GM21529 (cell line): Measurements from ENCODE around the gene RUNX3.

Experiments used
- ATAC-seq: cut with Tn5 transposase; IDR thresholded peaks from one replicate; pipeline ENCODE4 v1.9.1; 2021; ENCODE audit not compliant: unreplicated experiment

The RUNX3 gene

DNA sequence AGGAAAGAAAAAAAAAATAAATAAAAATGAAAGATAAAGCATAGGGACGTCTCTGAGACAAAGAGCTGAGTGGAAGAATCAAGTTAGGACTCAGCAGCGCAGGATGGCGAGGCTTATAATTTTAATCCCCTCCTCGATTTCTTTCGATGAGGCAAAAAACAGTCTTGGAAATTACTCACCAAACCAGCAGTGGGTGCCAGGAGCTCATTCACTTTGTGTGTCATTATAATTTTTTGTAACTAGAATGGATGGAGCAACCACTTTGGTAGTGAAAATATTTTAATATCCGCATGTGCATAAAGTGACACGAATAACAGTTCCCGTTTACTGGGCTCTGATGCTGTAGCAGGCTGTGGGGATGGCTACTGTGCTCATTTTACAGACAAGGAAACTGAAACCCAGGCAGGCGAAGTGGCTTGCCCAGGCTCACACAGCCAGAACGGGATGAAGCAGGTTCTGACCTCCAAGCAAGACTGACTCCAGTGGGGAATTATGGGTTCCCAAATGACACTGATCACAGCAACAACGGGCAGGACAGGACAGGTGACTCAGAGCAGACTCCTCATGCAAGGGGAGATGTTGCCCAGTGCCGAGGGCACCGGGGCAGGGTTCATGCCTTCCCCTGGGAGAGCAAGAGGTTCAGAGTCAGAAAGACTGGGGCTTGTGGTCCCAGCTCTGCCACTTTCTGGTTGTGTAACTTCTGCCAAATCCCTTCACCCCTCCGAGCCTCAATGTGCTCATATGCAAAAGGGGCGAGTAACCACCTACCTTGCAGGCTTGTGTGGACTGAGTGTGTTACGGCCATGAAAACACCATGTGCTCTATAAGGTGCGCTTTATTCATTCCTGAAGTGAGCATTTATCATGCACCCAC lies 63.6 kb downstream of the RUNX3 start:
- ATAC-seq: no peak

DNA sequence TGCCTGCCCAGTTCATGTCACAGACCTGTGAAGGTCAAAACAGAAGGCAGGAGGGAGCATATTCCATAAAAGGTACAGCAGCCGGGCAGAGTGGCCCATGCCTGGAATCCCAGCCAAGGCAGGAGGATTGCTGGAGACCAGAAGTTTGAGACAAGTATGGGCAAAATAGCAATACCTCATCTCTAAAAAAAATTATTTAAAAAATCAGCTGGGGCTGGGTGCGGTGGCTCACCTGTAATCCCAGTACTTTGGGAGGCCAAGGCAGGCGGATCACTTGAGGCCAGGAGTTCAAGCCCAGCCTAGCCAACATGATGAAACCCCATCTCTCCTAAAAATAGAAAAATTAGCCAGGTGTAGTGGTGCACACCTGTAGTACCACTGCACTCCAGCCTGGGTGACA lies 64.5 kb downstream of the RUNX3 start:
- no peak for ATAC-seq

DNA sequence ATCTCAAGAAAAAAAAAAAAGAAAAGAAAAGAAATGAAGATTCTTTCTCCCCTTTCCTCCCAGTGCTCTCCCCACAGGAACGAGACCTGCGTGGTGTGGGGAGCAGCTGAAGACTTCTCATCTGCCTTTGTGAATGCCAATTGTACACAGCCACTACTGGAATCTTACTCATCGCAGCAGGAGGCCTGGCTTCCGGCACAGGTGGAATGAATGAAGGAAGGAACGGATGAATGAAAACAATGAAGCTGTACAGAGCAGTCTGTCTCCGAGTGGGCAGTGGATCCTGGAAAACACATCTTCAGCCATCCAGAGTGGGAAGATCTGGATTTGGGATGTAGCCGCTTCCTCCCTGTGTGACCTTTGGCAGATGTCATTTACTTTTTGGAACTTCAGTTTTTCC lies 64.9 kb downstream of the RUNX3 start:
- ATAC-seq: no peak

DNA sequence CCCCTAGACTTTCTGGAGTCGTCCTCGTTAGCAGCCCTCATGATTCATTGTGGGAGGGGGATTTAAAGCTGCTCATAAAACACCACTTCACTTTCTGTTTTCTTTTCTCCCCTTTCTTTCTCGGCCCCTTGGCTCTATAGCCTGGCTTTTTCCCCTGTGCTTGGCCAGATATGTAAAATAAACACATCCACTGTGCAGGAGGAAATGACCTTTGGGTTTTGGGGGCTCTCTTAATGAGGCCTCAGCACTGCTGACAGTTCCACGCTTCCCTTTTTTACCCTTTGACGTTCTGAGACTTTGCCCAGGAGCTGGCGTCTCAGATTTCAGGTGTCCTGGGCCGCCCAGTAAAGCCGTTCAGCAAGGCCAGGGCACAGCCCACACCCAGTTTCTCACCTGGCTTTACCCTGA lies 65.7 kb downstream of the RUNX3 start:
- ATAC-seq: no peak

DNA sequence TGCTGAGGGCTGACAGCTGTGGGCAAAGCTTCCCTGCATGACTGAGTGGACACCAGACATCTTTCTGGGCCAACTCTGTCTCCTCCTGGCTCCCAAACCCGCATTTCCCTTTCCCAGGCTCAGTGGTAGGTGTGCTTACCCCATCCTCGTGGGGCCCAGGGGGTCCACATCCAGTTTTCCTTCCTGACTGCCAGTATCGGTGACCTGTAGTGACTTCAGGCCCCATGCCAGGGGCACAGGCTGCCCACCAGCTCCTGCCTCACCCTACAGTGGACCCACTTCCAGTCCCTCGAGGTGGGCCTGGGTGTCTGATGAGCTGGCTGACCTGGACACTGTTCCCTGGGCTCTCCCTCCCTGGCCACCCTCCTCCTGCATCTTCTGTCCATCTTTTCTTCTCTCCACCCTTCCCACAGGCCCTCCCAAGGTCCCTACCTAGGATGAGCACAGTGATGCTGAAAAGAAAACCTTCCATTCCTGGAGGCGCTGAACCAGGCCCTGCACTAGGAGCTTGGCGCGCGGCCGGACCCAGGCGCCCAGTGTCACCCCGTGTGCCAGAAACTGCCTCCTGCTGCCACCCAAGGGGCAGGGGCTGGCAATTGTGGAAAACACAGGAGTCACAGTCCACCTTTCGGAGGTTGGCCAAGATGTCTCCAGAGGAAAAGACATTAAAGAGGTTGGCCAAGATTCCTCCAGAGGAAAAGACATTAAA lies 67.1 kb downstream of the RUNX3 start:
- ATAC-seq: no peak

DNA sequence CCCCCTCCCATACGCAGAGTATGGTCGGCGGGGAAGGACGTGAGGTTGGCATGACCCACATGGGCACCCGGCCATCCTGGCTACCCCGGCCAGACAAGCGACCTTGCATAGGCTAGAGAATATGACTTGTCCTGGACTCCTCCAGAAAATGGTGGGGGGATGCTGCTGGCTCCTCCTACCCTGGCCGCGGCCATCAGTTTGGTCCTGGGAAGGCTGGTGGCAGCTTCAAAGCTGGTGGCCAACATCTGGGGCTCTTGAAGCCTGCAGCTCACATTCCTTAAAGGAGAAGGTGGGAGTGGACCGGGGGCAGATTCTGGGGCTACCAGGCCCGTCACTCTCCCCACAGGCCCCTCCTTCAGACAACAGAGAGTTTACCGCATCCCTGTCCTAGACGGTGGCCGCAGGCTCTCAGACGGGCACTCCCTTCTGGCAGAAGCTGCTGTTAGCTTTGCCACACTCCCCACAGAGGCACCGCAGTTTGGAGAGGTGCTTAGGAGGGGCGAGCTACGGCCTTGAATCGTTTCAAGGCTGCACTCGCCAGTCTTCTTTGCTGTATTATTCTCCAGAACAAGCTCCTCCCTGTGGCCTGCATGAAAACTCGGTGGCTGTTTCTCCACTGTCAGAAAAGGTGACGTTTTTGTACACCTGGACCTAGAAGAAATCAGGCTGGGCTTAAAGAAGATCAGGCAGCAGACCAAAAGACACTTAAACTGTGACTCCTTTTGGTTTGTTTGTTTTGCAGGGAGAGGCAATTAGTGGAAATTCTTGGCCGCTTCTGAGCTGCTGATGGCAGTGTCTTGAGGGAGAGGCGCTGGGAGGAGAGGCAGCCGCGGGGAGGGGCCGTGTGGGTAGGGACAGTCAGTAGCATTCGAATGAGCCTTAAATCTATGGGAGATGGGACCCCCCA lies 68.0 kb downstream of the RUNX3 start:
- ATAC-seq: no peak

DNA sequence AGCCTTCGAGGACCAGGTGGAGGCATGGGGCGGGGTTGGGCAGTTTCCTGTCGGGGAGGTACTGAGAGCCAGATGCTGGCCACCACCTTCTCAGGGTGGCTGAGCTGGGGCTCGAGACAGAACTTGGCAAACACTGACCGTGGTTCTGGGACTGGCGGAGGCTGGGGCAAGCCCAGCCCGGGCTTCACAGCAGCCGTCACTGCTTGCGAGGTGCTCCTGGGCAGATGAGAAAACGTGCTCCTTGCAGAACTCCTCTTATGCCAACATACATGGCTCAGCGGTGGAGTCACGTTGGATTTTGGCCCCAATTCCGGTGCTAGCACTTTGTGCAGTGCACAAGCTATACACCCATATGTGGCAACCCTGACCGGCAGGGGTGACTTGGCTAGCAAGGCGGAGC lies 69.2 kb downstream of the RUNX3 start:
- no peak for ATAC-seq

DNA sequence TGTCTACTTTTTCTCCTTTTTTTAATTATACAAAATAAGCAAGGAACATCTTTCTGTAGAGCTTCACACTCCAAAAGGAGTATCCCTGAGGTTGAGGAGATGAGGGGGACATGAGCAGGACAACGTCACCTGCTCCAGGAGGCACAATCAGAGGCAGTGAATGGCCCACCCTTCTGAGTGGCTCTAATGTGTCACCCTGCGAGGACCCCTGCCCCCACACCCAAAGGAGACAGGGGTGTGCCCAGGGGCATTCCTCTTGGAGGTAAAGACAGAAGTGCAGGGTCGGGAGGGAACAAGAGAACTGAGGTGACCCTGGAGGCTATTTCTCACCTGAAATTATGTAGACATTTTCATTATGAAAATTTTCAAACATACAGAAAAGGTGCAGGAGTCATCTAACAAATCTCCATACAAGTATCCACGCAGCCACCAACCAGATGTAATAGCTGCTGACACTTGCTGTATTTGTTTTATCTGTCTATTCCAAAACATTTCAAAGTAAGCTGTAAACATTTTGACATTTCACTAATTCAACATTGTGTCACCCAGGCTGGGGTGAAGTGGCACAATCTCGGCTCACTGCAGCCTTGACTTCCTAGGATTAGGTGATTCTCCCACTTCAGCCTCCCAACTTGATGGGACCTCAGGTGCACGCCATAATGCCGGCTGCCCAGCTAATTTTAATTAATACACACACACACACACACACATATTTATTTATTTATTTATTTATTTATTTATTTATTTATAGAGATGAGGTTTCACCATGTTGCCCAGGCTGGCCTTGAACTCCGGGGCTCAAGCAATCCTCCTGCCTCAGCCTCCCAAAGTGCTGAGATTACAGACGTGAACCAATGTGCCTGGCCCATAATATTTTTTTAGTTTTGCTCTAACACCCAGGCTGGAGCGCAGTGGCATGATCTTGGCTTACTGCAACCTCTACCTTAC lies 70.7 kb downstream of the RUNX3 start:
- ATAC-seq: no peak

DNA sequence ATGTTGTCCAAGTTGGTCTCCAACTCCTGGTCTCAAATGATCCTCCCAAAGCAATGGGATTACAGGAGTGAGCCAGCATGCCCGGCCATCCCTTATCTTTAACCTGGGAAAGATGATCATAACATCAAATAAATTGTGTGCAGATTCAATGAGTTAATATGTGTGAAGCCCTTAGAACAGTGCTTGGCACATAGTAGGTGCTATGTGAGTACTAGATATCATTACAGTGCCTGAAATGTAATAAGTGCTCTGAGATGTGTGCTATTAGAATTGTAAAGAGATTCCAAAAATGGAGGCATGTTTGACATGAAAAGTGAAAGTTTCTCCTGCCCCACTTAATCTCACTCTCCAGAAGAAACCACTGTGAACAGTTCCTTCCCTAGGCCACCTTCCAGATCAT lies 71.8 kb downstream of the RUNX3 start:
- ATAC-seq: no peak

DNA sequence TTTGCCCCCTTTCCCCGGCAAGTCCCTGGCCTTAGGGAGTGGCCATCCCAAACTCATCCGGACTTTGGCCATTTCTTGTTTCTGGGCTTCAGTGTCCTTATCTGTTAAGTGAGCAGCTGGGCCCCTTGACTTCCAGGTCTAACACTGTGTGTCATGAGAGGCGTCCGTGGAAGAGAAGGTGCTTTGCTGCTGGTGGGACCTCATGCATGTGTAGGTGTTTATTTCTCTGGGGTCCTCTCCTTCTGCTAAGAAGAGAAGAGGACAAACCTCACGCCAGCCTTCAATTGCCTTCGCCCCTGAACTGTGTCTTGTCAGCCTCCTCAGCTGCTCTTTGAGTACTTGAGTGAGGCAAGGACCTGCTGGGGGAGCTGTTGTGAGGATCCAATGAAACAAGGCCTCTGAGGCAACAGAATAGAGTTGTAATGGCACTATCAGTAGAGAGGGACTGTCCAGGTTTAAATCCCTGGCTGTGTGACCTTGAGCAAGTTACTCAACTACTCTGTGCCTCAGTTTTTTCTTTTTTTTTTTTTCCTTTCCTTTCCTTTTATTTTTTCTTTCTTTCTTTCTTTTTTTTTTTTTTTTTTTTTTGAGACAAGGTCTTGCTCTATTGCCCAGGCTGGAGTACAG lies 72.5 kb downstream of the RUNX3 start:
- no peak for ATAC-seq

DNA sequence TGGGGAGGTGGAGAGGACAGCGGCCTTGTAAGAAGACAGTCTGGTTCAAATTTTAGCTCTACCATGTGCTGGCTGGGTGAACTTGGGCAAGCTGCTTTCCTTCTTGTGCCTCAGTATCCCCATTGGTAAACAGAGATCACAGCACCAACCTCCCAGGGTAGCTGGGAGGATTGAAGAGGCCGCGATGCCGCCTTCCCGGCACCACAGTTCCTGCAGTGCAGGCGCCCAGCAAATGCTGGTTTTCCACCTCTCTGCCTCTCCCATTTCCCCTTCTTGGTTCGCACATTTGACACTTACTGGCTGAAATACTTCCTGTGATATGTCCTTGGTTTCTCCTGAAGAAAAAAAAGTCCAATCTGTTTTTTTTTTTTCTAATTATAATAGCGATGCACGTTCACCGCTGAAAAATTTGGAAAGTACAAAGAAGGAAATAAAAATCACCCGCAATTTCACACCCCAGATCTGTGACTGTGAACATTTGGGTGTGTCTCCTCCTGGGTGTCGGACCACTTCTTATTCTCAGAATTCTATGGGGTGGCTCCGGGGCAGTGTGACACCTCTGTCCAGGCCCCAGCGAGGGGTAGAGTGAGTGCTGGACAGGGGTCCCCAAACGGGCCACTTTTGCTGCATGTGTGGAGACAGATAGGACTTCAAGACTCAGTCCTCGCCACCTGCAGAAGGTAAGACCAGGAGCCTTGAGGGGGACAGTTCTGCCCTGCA lies 73.1 kb downstream of the RUNX3 start:
- ATAC-seq: no peak

DNA sequence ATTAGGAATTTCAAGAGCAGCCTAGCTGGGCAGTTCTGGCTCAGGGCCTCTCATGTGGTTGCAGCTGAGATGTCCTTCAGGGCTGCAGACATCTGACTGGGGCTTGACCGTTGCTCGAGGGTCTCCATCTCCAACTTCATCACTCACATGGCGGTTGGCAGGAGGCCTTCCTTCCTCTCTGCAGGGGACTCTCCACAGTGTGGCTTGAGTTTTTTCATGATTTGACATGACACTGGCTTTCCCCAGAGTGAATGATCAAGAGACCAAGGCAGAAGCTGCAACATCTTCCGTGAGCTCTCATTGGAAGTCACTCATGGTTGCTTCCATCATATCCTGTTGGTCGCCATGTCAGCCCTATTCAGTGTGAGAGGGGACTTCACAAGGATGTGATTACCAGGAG lies 74.6 kb downstream of the RUNX3 start:
- no peak for ATAC-seq

DNA sequence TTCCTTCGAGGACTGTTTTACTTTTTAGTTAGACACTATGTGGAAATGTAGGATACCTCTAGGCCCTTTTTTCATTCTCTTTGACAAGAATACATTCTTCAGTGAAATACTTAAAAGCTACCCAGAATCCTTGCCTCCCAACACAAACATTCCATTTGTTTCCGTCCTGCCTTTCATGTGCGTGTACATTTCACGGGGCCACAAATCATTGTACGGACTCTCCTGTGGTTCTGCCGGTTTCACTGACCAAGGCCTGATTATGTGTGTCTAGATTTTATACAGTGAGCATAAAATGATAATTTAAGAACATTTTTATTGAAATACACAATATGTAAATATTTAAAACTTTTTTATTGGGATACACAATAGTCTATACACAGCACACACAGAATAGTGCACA lies 76.4 kb downstream of the RUNX3 start:
- no peak for ATAC-seq

DNA sequence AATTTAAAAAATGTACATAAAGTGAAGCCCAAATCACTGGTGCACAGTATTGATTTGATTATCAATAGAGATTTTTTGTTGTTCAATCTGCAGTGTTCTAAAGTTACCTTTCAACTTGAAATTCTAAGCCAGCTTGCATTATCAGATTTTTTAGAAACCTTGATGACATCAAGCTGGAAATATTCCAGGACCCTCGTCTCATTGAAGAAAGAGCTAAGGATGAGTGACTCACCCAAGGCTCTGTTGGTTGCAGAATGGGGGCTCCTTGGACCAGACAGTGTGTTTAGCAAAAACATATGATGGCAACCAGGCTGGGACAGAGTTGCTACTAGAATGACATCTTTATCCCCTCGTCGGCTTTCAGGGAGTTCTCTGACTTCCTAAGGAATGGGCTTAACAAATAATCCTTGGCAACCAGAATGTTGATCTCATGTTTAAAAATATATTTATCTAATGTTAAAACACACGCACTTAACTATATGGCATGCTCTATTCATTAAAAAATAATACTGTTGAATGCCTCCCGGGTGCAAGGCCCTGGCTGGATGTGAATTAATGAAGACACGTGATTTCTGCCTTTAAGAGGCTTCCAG lies 79.7 kb downstream of the RUNX3 start:
- no peak for ATAC-seq

DNA sequence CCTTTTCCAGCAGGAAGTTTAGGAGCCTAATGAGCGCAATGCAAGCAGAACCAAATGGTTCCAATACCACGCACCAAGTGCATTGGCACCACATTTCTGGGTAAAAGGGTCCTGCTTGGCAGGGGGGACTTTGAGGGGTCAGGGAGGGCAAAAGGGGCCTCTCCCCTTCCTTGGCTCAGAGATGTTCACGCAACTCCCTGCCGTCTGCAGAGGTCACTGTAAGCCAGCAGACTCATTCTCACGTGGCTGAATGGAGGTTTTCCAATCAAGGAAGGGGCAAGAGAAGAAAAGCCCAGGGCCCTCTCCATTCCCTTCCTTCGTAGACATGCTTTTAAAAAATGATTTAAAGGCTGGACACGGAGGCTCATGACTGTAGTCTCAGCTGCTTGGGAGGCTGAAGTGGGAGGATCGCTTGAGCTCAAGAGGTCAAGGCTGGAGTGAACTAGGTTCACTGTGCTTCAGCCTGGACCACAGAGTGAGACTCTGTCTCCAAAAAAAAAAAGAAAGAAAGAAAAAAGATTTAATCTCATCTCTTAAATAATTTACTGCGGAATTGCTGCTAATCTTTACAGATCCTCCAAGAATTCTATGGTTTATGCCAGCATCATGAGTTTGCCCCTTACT lies 80.3 kb downstream of the RUNX3 start:
- no peak for ATAC-seq
